Neuronal stem cell (in vitro differentiated cells): Measurements from ENCODE around the gene LAYN.
A peak's percentile ranks its signal among the peaks of the same experiment; 100 is the strongest.

Experiments used
- DNase-seq: peaks from one replicate; pipeline ENCODE4 v3.0.0-alpha.2; 2013; ENCODE audit warnings: low spot score
- H2AFZ ChIP-seq: one replicate; pipeline ENCODE4 v1.6.1; 2013; ENCODE audit warnings: mild to moderate bottlenecking, low read length, inconsistent platforms
- H2AK5ac ChIP-seq: 2 replicates; pipeline ENCODE4 v1.6.1; 2013; ENCODE audit warnings: low read depth, mild to moderate bottlenecking, inconsistent platforms, low read length, moderate library complexity, mixed read lengths
- H2BK120ac ChIP-seq: 2 replicates; pipeline ENCODE4 v1.6.1; 2013; ENCODE audit warnings: low read depth, mild to moderate bottlenecking, inconsistent platforms, low read length, moderate library complexity, mixed read lengths
- H2BK12ac ChIP-seq: one replicate; pipeline ENCODE4 v1.6.1; 2013; ENCODE audit warnings: low read length, inconsistent platforms
- H2BK15ac ChIP-seq: 2 replicates; pipeline ENCODE4 v1.6.1; 2013; ENCODE audit warnings: mild to moderate bottlenecking, low read length, inconsistent platforms, mixed read lengths
- H2BK5ac ChIP-seq: one replicate; pipeline ENCODE4 v1.6.1; 2013; ENCODE audit warnings: inconsistent platforms, mild to moderate bottlenecking, low read length, moderate library complexity
- H3K14ac ChIP-seq: one replicate; pipeline ENCODE4 v1.6.1; 2013; ENCODE audit warnings: low read length, inconsistent platforms
- H3K18ac ChIP-seq: 2 replicates; pipeline ENCODE4 v1.6.1; 2013; ENCODE audit warnings: low read length, inconsistent platforms
- H3K23ac ChIP-seq: 2 replicates; pipeline ENCODE4 v1.6.1; 2013; ENCODE audit warnings: low read depth, mild to moderate bottlenecking, mixed read lengths, low read length, inconsistent platforms; ENCODE audit not compliant: poor library complexity
- H3K27ac ChIP-seq: replicated peaks from 3 replicates; pipeline ENCODE4 v1.5.1; 2013; ENCODE audit warnings: low read length, inconsistent platforms
- H3K27me3 ChIP-seq, 3 experiments: 2 replicates each; pipeline ENCODE4 v1.6.1; 2013; ENCODE audit warnings: low read length in 3 of 3, mild to moderate bottlenecking in 2 of 3, inconsistent platforms in 1 of 3, low read depth in 1 of 3, mixed read lengths in 1 of 3, moderate library complexity in 1 of 3; ENCODE audit not compliant: control insufficient read depth in 3 of 3, insufficient read depth in 3 of 3
- H3K36me3 ChIP-seq, 2 donors: replicated peaks in 1 of 2; 2 replicates each; pipeline ENCODE4 v1.6.1; 2013; ENCODE audit warnings: low read length in 2 of 2; ENCODE audit not compliant: control insufficient read depth in 2 of 2, insufficient read depth in 2 of 2
- H3K4ac ChIP-seq: 2 replicates; pipeline ENCODE4 v1.6.1; 2013; ENCODE audit warnings: inconsistent platforms, mild to moderate bottlenecking, low read length, moderate library complexity
- H3K4me1 ChIP-seq, 2 donors: 1 replicate in 1 of 2; 2 replicates in 1 of 2; pipeline ENCODE4 v1.6.1; 2013; ENCODE audit warnings: low read length in 2 of 2, low read depth in 1 of 2; ENCODE audit not compliant: control insufficient read depth in 2 of 2, insufficient read depth in 1 of 2
- H3K4me2 ChIP-seq: one replicate; pipeline ENCODE4 v1.6.1; 2013; ENCODE audit warnings: mild to moderate bottlenecking, low read length, inconsistent platforms; ENCODE audit not compliant: insufficient read depth, poor library complexity, severe bottlenecking
- H3K4me3 ChIP-seq, 2 donors: 2 replicates each; pipeline ENCODE4 v1.5.1; 2013; ENCODE audit warnings: low read length in 2 of 2, mild to moderate bottlenecking in 2 of 2, inconsistent platforms in 1 of 2, moderate library complexity in 1 of 2
- H3K79me1 ChIP-seq: one replicate; pipeline ENCODE4 v1.6.1; 2013; ENCODE audit warnings: low read depth, mild to moderate bottlenecking, inconsistent platforms, low read length, moderate library complexity
- H3K9ac ChIP-seq: one replicate; pipeline ENCODE4 v1.6.1; 2013; ENCODE audit warnings: mild to moderate bottlenecking, low read depth, low read length, inconsistent platforms; ENCODE audit not compliant: poor library complexity
- H3K9me3 ChIP-seq, 2 donors: replicated peaks in 1 of 2; 2 replicates each; pipeline versions ENCODE3 to v1.6.1; 2013; ENCODE audit warnings: low read length in 2 of 2, mild to moderate bottlenecking in 2 of 2, inconsistent platforms in 1 of 2, low read depth in 1 of 2, mixed read lengths in 1 of 2, moderate library complexity in 1 of 2; ENCODE audit not compliant: control insufficient read depth in 2 of 2, insufficient read depth in 1 of 2
- H4K8ac ChIP-seq: one replicate; pipeline ENCODE4 v1.6.1; 2013; ENCODE audit warnings: low read depth, mild to moderate bottlenecking, inconsistent platforms, low read length, moderate library complexity
- H4K91ac ChIP-seq: one replicate; pipeline ENCODE4 v1.6.1; 2013; ENCODE audit warnings: low read length, low read depth, mild to moderate bottlenecking, inconsistent platforms; ENCODE audit not compliant: poor library complexity
- WGBS, 2 donors: extraction: QIAGEN DNeasy Blood & Tissue Kit; methylation state at CpG; one replicate each; pipeline ENCODE4 v1.1.7; 2013; ENCODE audit warnings: missing lambda C conversion rate in 2 of 2, mixed read lengths in 1 of 2; ENCODE audit not compliant: insufficient read length in 2 of 2, insufficient replicate concordance in 1 of 2; ENCODE audit errors: extremely low coverage in 2 of 2; 5-methylcytosine and 5-hydroxymethylcytosine counted together

LAYN gene

GRCh38 chr11:111598559-111598958 is 58.0 kb downstream of the LAYN start:
- Histone ChIP-seq H3K9ac (no peak overlapping the region), H3K4me1 (peaks cover under 1 to 3% of the 10 kb centered on the region in 2 donors), H3K14ac (no peak overlapping the region), H2BK5ac (no peak overlapping the region), H4K91ac (no peak overlapping the region), H2BK12ac (no peak overlapping the region), H3K4me3 (no peak overlapping the region), H3K36me3 (no peaks in the 10 kb centered on the region), H3K4ac (no peak overlapping the region), H3K4me2 (no peak overlapping the region), H3K18ac (no peak overlapping the region), H3K9me3 (no peaks in the 10 kb centered on the region), H4K8ac (no peak overlapping the region), H2BK120ac (no peak overlapping the region), H3K27me3 (peaks cover 0 to 3% (median 0%) of the 10 kb centered on the region in 3 experiments), H2AFZ (no peak overlapping the region), H3K79me1 (peaks cover 2% of the 10 kb centered on the region), H3K27ac (no peak overlapping the region), H3K23ac (no peak overlapping the region), H2AK5ac (no peak overlapping the region), H2BK15ac (no peak overlapping the region)
- no peak for DNase-seq
- no CpG with 5 or more reads among the region's 2 CpGs for WGBS, 2 donors

- Histone ChIP-seq H3K36me3 (no peaks in the 10 kb centered on the region), H3K27me3 (peaks cover 0 to 3% (median 0%) of the 10 kb centered on the region in 3 experiments), H3K4ac (no peak overlapping the region), H3K4me2 (peak overlapping the region; percentile 3), H3K4me1 (peaks cover 2 to 8% of the 10 kb centered on the region in 2 donors), H3K18ac (no peak overlapping the region), H3K14ac (no peak overlapping the region), H2BK12ac (no peak overlapping the region), H4K91ac (no peak overlapping the region), H2AK5ac (no peak overlapping the region), H3K4me3 (peak overlapping the region in 1 of 2 donors; percentile 51), H2AFZ (peak overlapping the region; percentile 91), H4K8ac (no peak overlapping the region), H3K9me3 (no peaks in the 10 kb centered on the region), H3K23ac (no peak overlapping the region), H2BK15ac (no peak overlapping the region), H3K27ac (no peak overlapping the region), H2BK5ac (no peak overlapping the region), H3K79me1 (peaks cover 2% of the 10 kb centered on the region), H3K9ac (no peak overlapping the region), H2BK120ac (no peak overlapping the region)
- no CpG with 5 or more reads among the region's 9 CpGs for WGBS, 2 donors
- peak; percentile 4 for DNase-seq
These were observed 61.1 kb downstream of the LAYN start for GRCh38 chr11:111601636-111601978.

- Histone ChIP-seq H3K4me1 (peaks cover 2 to 8% of the 10 kb centered on the region in 2 donors), H3K36me3 (no peaks in the 10 kb centered on the region), H3K4ac (peak within 1 kb of the TSS; percentile 84), H3K9me3 (no peaks in the 10 kb centered on the region), H2AFZ (peak within 1 kb of the TSS; percentile 91), H3K27ac (peak within 1 kb of the TSS; percentile 64), H3K23ac (peak within 1 kb of the TSS; percentile 93), H4K91ac (no peak within 1 kb of the TSS), H2BK15ac (peak within 1 kb of the TSS; percentile 85), H2AK5ac (peak within 1 kb of the TSS; percentile 46), H2BK5ac (peak within 1 kb of the TSS; percentile 98), H2BK120ac (peak within 1 kb of the TSS; percentile 81), H2BK12ac (no peak within 1 kb of the TSS), H3K27me3 (peaks cover 0 to 3% (median 0%) of the 10 kb centered on the region in 3 experiments), H3K79me1 (peaks cover 2% of the 10 kb centered on the region), H3K14ac (peak within 1 kb of the TSS; percentile 89), H3K9ac (peak within 1 kb of the TSS; percentile 97), H4K8ac (peak within 1 kb of the TSS; percentile 92), H3K4me3 (peak within 1 kb of the TSS; percentile 89 to 94), H3K18ac (peak within 1 kb of the TSS; percentile 99), H3K4me2 (peak within 1 kb of the TSS; percentile 75)
- DNase-seq = peak; percentile 94
- WGBS, 2 donors = no CpG with 5 or more reads among the region's 100 CpGs
These were observed 61.7 kb downstream of the LAYN start, which contains the start of gene SIK2 for GRCh38 chr11:111601979-111602864. TSS of gene SIK2 (plus strand) at chr11:111602449. CDS start at chr11:111602564, 115 bp downstream.
